Sigmoid colon (tissue), 4 donors: ENCODE measurements around the gene CPNE1.

Experiments used
- CTCF ChIP-seq, 4 experiments: fragments of 450-650 bp in 3 of 4; fragments of 200-600 bp in 1 of 4; IDR thresholded peaks; one replicate each; pipeline ENCODE4 v1.5.1; 2016 to 2019; ENCODE audit warnings: antibody characterized with exemption in 4 of 4, mild to moderate bottlenecking in 3 of 4, moderate library complexity in 2 of 4
- EP300 ChIP-seq, 4 donors: sonication (generic); formaldehyde crosslinking; IDR thresholded peaks; one replicate each; pipeline ENCODE4 v1.6.1; 2017; ENCODE audit warnings: antibody characterized with exemption in 4 of 4
- POLR2A ChIP-seq, 2 donors: fragments of 450-650 bp; IDR thresholded peaks; one replicate each; pipeline ENCODE4 v1.6.1; 2016; ENCODE audit warnings: antibody characterized with exemption in 2 of 2, mild to moderate bottlenecking in 2 of 2, moderate library complexity in 2 of 2

- TF ChIP-seq CTCF (IDR thresholded peaks at IDR 0.05) (no peak), POLR2A (IDR thresholded peaks at IDR 0.05) (no peak), EP300 (IDR thresholded peaks at IDR 0.05) (no peak)
These were observed 65.6 kb downstream of the CPNE1 start for GRCh38 chr20:35598899-35599775.
